NB4 (cell line): ENCODE measurements around the gene IL15RA.

Experiments
- CTCF ChIP-seq: IDR thresholded peaks from one replicate; pipeline ENCODE4 v1.5.1; 2012; ENCODE audit warnings: low read depth, low read length
- MYC ChIP-seq: IDR thresholded peaks from 2 replicates; pipeline ENCODE4 v1.6.1; 2011; ENCODE audit warnings: low read depth, low read length
- POLR2A ChIP-seq: IDR thresholded peaks from 2 replicates; pipeline ENCODE4 v1.6.1; 2011; ENCODE audit warnings: mild to moderate bottlenecking; ENCODE audit not compliant: insufficient read length; ENCODE audit errors: extremely low read depth

- no peak for TF ChIP-seq CTCF
- no peak for TF ChIP-seq POLR2A
- TF ChIP-seq MYC, result no peak
Observed at GRCh38 chr10:5938291-5938690, 39.1 kb downstream of the IL15RA start.
